Thyroid gland (tissue), 4 donors: ENCODE data around the gene NMS. TPM values are rescaled to one million over a fixed set of nuclear protein-coding genes. Genes with fewer than 3 reads are reported as not detected.

Experiments
- DNase-seq, 2 donors: peaks; one replicate each; pipeline ENCODE4 v3.0.0-alpha.2; 2019
- H3K27ac ChIP-seq, 3 donors: fragments of 200-600 bp; sonication (generic); 1 replicate in 2 of 3; 2 replicates in 1 of 3; pipeline ENCODE4 v1.5.1; 2016 to 2019; ENCODE audit warnings: mild to moderate bottlenecking in 1 of 3, moderate library complexity in 1 of 3
- H3K27me3 ChIP-seq: fragments of 200-600 bp; sonication (generic); one replicate; pipeline ENCODE4 v1.5.1; 2019
- H3K36me3 ChIP-seq, 2 donors: fragments of 200-600 bp; sonication (generic); one replicate each; pipeline ENCODE4 v1.5.1; 2016 to 2019
- H3K4me1 ChIP-seq, 2 donors: fragments of 200-600 bp; sonication (generic); one replicate each; pipeline ENCODE4 v1.5.1; 2017 to 2019
- H3K4me3 ChIP-seq, 3 donors: fragments of 200-600 bp; sonication (generic); replicated peaks in 1 of 3; 1 replicate in 2 of 3; 2 replicates in 1 of 3; pipeline ENCODE4 v1.5.1; 2016; ENCODE audit warnings: mild to moderate bottlenecking in 1 of 3
- H3K9me3 ChIP-seq: fragments of 200-600 bp; sonication (generic); one replicate; pipeline ENCODE4 v1.5.1; 2017
- CTCF ChIP-seq, 6 experiments: fragments of 200-600 bp in 3 of 6; fragments of 450-650 bp in 3 of 6; sonication (generic) in 3 of 6; IDR thresholded peaks; one replicate each; pipeline ENCODE4 v1.5.1; 2016 to 2019; ENCODE audit warnings: antibody characterized with exemption in 6 of 6, mild to moderate bottlenecking in 2 of 6, inconsistent platforms in 1 of 6, moderate library complexity in 1 of 6
- POLR2A ChIP-seq, 2 donors: fragments of 450-650 bp; IDR thresholded peaks; one replicate each; pipeline ENCODE4 v1.6.1; 2017; ENCODE audit warnings: antibody characterized with exemption in 2 of 2, mild to moderate bottlenecking in 2 of 2, moderate library complexity in 1 of 2
- WGBS, 2 donors: methylation state at CpG; one replicate each; pipeline ENCODE4 v1.1.5; 2017; 5-methylcytosine and 5-hydroxymethylcytosine counted together
- intact Hi-C: fragments of 100-400 bp; cut with DNase I; formaldehyde crosslinking; loops from one replicate; pipeline ENCODE4 v1.15.1; 2023
- total RNA-seq, 4 donors: library from RNA; depleted of rRNA; stranded (reverse); fragments of >200 nt; gene quantifications; one replicate each; pipeline ENCODE4 v1.2.3, GENCODE V29; 2016

The NMS gene
- total RNA-seq, 4 donors from 2014 or later: not detected

DNA sequence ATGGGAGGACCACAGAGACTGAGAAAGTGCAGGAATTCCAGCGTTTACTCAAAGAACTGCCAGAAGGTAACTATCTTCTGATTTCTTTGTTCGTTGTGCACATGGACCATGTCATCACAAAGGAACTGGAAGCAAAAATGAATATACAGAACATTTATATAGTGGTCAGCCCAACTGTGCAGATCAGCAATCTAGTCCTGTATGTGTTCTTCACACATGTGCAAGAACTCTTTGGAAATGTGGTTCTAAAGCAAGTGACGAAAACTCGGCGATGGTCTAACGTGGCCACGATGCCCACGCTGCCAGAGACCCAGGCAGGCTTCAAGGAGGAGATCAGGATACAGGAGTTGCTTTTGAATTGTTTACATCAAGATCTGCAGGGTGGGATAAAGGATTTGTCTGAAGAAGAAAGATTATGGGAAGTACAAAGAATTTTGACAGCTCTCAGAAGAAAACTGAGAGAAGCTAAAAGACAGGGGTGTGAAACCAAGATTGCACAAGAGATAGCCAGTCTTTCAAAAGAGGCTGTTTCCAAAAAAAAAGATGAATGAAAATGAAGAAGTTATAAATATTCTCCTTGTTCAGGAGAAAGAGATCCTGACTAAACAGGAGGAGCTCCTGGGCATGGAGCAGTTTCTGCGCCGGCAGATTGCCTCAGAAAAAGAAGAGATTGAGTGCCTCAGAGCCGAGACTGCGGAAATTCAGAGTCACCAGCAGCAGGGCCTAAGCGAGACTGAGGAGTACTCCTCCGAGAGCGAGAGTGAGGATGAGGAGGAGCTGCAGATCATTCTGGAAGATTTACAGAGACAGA, 44.5 kb upstream of the NMS start:
- Histone ChIP-seq H3K27ac (no peak overlapping the region), H3K4me1 (no peaks in the 10 kb centered on the region), H3K4me3 (no peak overlapping the region), H3K9me3 (no peaks in the 10 kb centered on the region), H3K27me3 (no peaks in the 10 kb centered on the region), H3K36me3 (no peaks in the 10 kb centered on the region)
- 88 to 90% methylated on average over 15 of the region's 15 CpGs for WGBS, 2 donors
- DNase-seq: no peak
- no peak for TF ChIP-seq CTCF (IDR thresholded peaks at IDR 0.05)
- TF ChIP-seq POLR2A (IDR thresholded peaks at IDR 0.05): no peak
- intact Hi-C loops: no loop called here

DNA sequence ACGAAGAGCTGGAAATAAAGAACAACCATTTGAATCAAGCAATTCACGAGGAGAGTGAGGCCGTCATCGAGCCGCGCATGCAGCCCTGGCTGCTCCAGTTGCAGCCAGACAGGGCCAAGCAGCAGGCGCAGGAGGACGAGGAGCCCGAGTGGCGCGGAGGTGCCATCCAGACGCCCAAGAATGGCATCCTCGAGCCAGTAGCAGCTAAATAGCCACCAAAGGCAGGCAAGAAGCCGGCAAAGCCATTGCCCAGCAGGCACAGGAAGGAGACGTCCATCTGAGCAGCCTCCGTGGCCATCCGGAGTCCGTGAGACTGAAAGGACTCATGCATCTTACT, 43.9 kb upstream of the NMS start:
- DNase-seq: no peak
- intact Hi-C loops: no loop called here
- no peaks in the 10 kb centered on the region for H3K4me1 ChIP-seq
- H3K27me3 ChIP-seq: no peaks in the 10 kb centered on the region
- WGBS, 2 donors: 84 to 90% methylated on average over 18 of the region's 18 CpGs
- TF ChIP-seq POLR2A (IDR thresholded peaks at IDR 0.05) (no peak), CTCF (IDR thresholded peaks at IDR 0.05) (no peak)
- H3K4me3 ChIP-seq: no peak overlapping the region
- no peaks in the 10 kb centered on the region for H3K9me3 ChIP-seq
- no peaks in the 10 kb centered on the region for H3K36me3 ChIP-seq
- H3K27ac ChIP-seq: no peak overlapping the region

DNA sequence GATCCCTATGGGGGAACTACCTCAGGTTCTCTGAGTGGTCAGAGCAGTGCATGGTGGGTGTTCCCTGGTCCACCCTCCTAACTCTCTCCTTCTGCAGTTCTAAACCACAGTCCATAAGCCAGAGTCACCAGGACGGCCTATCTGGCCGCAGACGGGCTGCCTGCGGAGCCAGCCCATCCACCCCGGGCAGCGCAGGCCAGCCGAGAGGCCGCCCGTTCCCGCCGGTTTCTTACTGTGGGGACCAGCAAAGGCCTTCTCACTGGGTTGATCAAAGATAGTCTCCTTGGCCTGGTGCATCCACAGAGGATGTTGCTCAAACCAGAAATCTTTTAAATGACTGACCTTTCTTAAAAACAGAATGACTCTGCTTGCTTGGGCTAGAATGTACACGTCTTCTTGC, 43.2 kb upstream of the NMS start:
- no peak overlapping the region for H3K4me3 ChIP-seq
- DNase-seq: no peak
- no peaks in the 10 kb centered on the region for H3K36me3 ChIP-seq
- intact Hi-C loops: no loop called here
- TF ChIP-seq POLR2A (IDR thresholded peaks at IDR 0.05): no peak
- TF ChIP-seq CTCF (IDR thresholded peaks at IDR 0.05): no peak
- H3K27me3 ChIP-seq: no peaks in the 10 kb centered on the region
- WGBS, 2 donors: 92 to 95% methylated on average over 12 of the region's 12 CpGs
- no peak overlapping the region for H3K27ac ChIP-seq
- no peaks in the 10 kb centered on the region for H3K9me3 ChIP-seq
- no peaks in the 10 kb centered on the region for H3K4me1 ChIP-seq

DNA sequence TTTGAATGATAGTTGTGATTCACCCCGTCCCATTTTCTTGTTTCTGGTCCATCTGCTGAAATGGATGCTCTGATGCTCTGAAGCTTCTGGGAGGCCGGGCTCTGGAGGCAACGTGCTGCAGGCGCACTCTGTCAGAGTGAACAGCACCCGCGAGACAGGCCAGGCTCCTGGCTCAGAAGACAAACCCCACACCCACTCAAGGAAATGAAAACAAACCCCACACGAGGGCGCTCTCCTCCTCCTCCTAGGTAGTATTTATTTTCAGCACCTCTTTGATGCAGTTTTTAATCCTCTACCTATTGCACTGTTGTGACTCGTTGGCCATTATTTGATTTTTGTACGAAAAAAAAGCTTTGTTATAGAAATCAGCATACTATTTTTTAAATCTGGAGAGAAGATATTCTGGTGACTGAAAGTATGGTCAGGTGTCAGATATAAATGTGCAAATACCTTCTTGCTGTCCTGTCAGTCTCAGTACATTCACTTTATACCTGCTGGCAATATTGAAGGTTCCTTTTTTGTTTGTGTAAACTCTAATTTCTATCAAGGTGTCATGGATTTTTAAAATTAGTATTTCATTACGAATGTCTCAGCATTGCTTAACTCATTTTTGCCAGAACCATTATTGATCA, 42.5 kb upstream of the NMS start:
- peak; percentile 71 to 74 for DNase-seq
- Histone ChIP-seq H3K27me3 (no peaks in the 10 kb centered on the region), H3K27ac (no peak overlapping the region), H3K36me3 (no peaks in the 10 kb centered on the region), H3K9me3 (no peaks in the 10 kb centered on the region), H3K4me1 (no peaks in the 10 kb centered on the region), H3K4me3 (no peak overlapping the region)
- intact Hi-C loops: no loop called here
- WGBS, 2 donors: 36 to 38% methylated on average over 11 of the region's 11 CpGs
- no peak for TF ChIP-seq POLR2A (IDR thresholded peaks at IDR 0.05)
- peak in 4 of 6 experiments; percentile 29 to 56 (median 42) for TF ChIP-seq CTCF (IDR thresholded peaks at IDR 0.05)

- no peak overlapping the region for H3K4me3 ChIP-seq
- no peak overlapping the region for H3K27ac ChIP-seq
- WGBS, 2 donors: 75 to 77% methylated on average over 1 of the region's 1 CpG
- intact Hi-C loops: no loop called here
- no peaks in the 10 kb centered on the region for H3K4me1 ChIP-seq
- H3K27me3 ChIP-seq: no peaks in the 10 kb centered on the region
- no peak for DNase-seq
- no peaks in the 10 kb centered on the region for H3K9me3 ChIP-seq
- TF ChIP-seq POLR2A (IDR thresholded peaks at IDR 0.05): no peak
- no peak for TF ChIP-seq CTCF (IDR thresholded peaks at IDR 0.05)
- no peaks in the 10 kb centered on the region for H3K36me3 ChIP-seq
Observed at GRCh38 chr2:100429726-100430125, 40.6 kb upstream of the NMS start.
